ENCODE data around the gene MMP14.

GRCh38 chr14:22885975-22886374 is 49.6 kb downstream of the MMP14 start:
- no peak for TF ChIP-seq CTCF (IDR thresholded peaks at IDR 0.05)
- no peak for TF ChIP-seq POLR2A (IDR thresholded peaks at IDR 0.05)

Data from testis (tissue), 2 donors.